Mesenchymal stem cell (in vitro differentiated cells and primary cell): ENCODE results near the gene FCN3.

Source experiments
- DNase-seq: peaks from one replicate; pipeline ENCODE4 v3.0.0-alpha.2; 2013
- H2AFZ ChIP-seq: one replicate; pipeline ENCODE4 v1.6.1; 2013; ENCODE audit warnings: low read depth, mild to moderate bottlenecking, control low read depth, inconsistent platforms, low read length, moderate library complexity
- H2AK5ac ChIP-seq: 2 replicates; pipeline ENCODE4 v1.6.1; 2013; ENCODE audit warnings: low read length, moderate library complexity, mild to moderate bottlenecking, inconsistent platforms; ENCODE audit not compliant: severe bottlenecking
- H2BK120ac ChIP-seq: one replicate; pipeline ENCODE4 v1.6.1; 2013; ENCODE audit warnings: low read depth, mild to moderate bottlenecking, inconsistent platforms, low read length, moderate library complexity
- H2BK12ac ChIP-seq, 2 experiments: one replicate each; pipeline ENCODE4 v1.6.1; 2013; ENCODE audit warnings: inconsistent platforms in 2 of 2, low read length in 2 of 2, mild to moderate bottlenecking in 2 of 2, moderate library complexity in 2 of 2, control low read depth in 1 of 2
- H2BK15ac ChIP-seq: one replicate; pipeline ENCODE4 v1.6.1; 2013; ENCODE audit warnings: mild to moderate bottlenecking, low read depth, inconsistent platforms; ENCODE audit not compliant: poor library complexity, severe bottlenecking
- H2BK5ac ChIP-seq: 2 replicates; pipeline ENCODE4 v1.6.1; 2013; ENCODE audit warnings: low read depth, mild to moderate bottlenecking, low read length, control low read depth, inconsistent platforms; ENCODE audit not compliant: poor library complexity, severe bottlenecking
- H3K14ac ChIP-seq, 2 experiments: one replicate each; pipeline ENCODE4 v1.6.1; 2013; ENCODE audit warnings: inconsistent platforms in 2 of 2, low read length in 2 of 2, control low read depth in 1 of 2, mild to moderate bottlenecking in 1 of 2, moderate library complexity in 1 of 2
- H3K18ac ChIP-seq, 2 experiments: one replicate each; pipeline ENCODE4 v1.6.1; 2013; ENCODE audit warnings: inconsistent platforms in 2 of 2, low read length in 2 of 2, control low read depth in 1 of 2, low read depth in 1 of 2, mild to moderate bottlenecking in 1 of 2
- H3K23ac ChIP-seq, 2 experiments: one replicate each; pipeline ENCODE4 v1.6.1; 2013; ENCODE audit warnings: inconsistent platforms in 2 of 2, low read length in 2 of 2, mild to moderate bottlenecking in 2 of 2, moderate library complexity in 2 of 2, control low read depth in 1 of 2
- H3K27ac ChIP-seq: 2 replicates; pipeline ENCODE4 v1.5.1; 2013; ENCODE audit warnings: mild to moderate bottlenecking, moderate library complexity, low read length, control low read depth, inconsistent platforms; ENCODE audit not compliant: poor library complexity, severe bottlenecking
- H3K27me3 ChIP-seq, 2 experiments: 2 replicates each; pipeline versions ENCODE4 v1.6.1 to v1.7.0; 2013; ENCODE audit warnings: low read length in 2 of 2, mild to moderate bottlenecking in 2 of 2, moderate library complexity in 2 of 2, control low read depth in 1 of 2, inconsistent platforms in 1 of 2; ENCODE audit not compliant: control insufficient read depth in 1 of 2, insufficient read depth in 1 of 2
- H3K36me3 ChIP-seq, 2 experiments: 2 replicates each; pipeline versions ENCODE4 v1.6.1 to v1.7.0; 2013; ENCODE audit warnings: low read length in 2 of 2, control low read depth in 1 of 2, inconsistent platforms in 1 of 2, low read depth in 1 of 2, mild to moderate bottlenecking in 1 of 2; ENCODE audit not compliant: insufficient read depth in 2 of 2, control insufficient read depth in 1 of 2
- H3K4ac ChIP-seq, 2 experiments: one replicate each; pipeline ENCODE4 v1.6.1; 2013; ENCODE audit warnings: inconsistent platforms in 2 of 2, low read length in 2 of 2, mild to moderate bottlenecking in 2 of 2, moderate library complexity in 2 of 2, control low read depth in 1 of 2, low read depth in 1 of 2
- H3K4me1 ChIP-seq: 2 replicates; pipeline ENCODE4 v1.6.1; 2013; ENCODE audit warnings: low read depth, low read length, control low read depth; ENCODE audit not compliant: control insufficient read depth, insufficient read depth
- H3K4me2 ChIP-seq: 2 replicates; pipeline ENCODE4 v1.6.1; 2013; ENCODE audit warnings: low read length, mild to moderate bottlenecking, inconsistent platforms; ENCODE audit not compliant: poor library complexity, severe bottlenecking
- H3K4me3 ChIP-seq, 2 experiments: 2 replicates each; pipeline versions ENCODE4 v1.5.1 to v1.7.0; 2013; ENCODE audit warnings: low read length in 2 of 2, mild to moderate bottlenecking in 2 of 2, control low read depth in 1 of 2, low read depth in 1 of 2; ENCODE audit not compliant: insufficient read depth in 1 of 2
- H3K79me1 ChIP-seq: replicated peaks from 2 replicates; pipeline ENCODE4 v1.6.1; 2013; ENCODE audit warnings: mild to moderate bottlenecking, control low read depth, low read length, inconsistent platforms; ENCODE audit not compliant: poor library complexity, severe bottlenecking
- H3K9ac ChIP-seq: 2 replicates; pipeline ENCODE4 v1.7.0; 2013; ENCODE audit warnings: mild to moderate bottlenecking, low read length, moderate library complexity
- H3K9me3 ChIP-seq: 2 replicates; pipeline ENCODE4 v1.7.0; 2013; ENCODE audit warnings: mild to moderate bottlenecking, low read length; ENCODE audit not compliant: control insufficient read depth
- H4K8ac ChIP-seq: one replicate; pipeline ENCODE4 v1.6.1; 2013; ENCODE audit warnings: inconsistent platforms, mild to moderate bottlenecking, low read length, moderate library complexity
- H4K91ac ChIP-seq: one replicate; pipeline ENCODE4 v1.6.1; 2013; ENCODE audit warnings: mild to moderate bottlenecking, low read length, inconsistent platforms
- WGBS: methylation state at CpG from one replicate; pipeline ENCODE4 v1.1.7; 2013; ENCODE audit warnings: mixed read lengths; 5-methylcytosine and 5-hydroxymethylcytosine counted together

The FCN3 gene

DNA sequence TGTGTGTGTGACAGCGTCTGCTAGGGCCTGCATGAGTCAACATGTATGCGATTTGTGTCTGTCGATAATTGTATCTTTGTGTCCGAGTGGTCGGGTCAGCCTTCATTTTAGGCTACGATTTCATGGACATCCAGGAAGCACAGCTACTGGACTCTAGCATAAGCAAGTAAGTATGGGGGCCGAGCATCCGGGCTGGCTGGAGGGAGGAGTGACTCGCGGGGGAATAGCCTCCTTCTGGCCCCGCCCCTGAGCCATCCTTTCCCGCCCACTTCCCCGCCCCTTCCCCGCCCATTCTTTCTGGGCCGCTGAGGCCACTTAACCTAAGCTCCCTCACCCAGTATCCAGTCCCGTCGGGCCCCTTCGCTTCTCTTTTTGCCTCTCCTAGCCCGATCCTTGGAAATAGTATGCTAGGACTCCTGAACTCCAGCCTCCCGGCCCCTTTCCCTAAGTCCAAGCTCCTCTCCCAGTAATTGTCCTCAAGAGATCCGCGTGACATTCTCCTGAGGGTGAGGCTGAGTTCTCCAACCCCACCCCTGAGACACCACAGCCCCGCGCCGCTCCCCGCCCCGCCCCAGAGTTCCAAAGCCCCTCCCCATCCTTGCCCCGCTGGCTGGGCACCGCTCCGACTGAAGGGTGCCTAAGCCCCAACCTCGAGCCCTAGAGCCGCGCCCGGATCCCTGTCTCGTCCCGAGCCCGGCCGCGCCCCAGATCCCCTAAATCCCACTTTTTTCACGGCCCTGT is 9.1 kb downstream of the FCN3 start:
- Histone ChIP-seq H2BK5ac (peak overlapping the region; percentile 59), H3K4me3 (peak overlapping the region; percentile 71 to 75), H3K27ac (peak overlapping the region; percentile 94), H3K36me3 (peaks cover 40 to 42% of the 10 kb centered on the region in 2 experiments), H3K4me1 (peaks cover 14% of the 10 kb centered on the region), H2BK15ac (peak overlapping the region; percentile 96), H3K9ac (peak overlapping the region; percentile 95), H4K91ac (peak overlapping the region; percentile 48), H3K4ac (peak overlapping the region; percentile 77 to 84), H2AFZ (no peak overlapping the region), H3K9me3 (no peaks in the 10 kb centered on the region), H2AK5ac (no peak overlapping the region), H3K4me2 (peak overlapping the region; percentile 79), H3K14ac (peak overlapping the region; percentile 11 to 81), H3K27me3 (no peaks in the 10 kb centered on the region), H4K8ac (peak overlapping the region; percentile 92), H3K23ac (no peak overlapping the region), H2BK120ac (peak overlapping the region; percentile 50), H3K79me1 (peaks cover 11% of the 10 kb centered on the region), H3K18ac (peak overlapping the region; percentile 61 to 86), H2BK12ac (peak overlapping the region in 1 of 2 experiments; percentile 69)
- DNase-seq = peak; percentile 93
- 4% methylated on average over 40 of the region's 40 CpGs for WGBS

DNA sequence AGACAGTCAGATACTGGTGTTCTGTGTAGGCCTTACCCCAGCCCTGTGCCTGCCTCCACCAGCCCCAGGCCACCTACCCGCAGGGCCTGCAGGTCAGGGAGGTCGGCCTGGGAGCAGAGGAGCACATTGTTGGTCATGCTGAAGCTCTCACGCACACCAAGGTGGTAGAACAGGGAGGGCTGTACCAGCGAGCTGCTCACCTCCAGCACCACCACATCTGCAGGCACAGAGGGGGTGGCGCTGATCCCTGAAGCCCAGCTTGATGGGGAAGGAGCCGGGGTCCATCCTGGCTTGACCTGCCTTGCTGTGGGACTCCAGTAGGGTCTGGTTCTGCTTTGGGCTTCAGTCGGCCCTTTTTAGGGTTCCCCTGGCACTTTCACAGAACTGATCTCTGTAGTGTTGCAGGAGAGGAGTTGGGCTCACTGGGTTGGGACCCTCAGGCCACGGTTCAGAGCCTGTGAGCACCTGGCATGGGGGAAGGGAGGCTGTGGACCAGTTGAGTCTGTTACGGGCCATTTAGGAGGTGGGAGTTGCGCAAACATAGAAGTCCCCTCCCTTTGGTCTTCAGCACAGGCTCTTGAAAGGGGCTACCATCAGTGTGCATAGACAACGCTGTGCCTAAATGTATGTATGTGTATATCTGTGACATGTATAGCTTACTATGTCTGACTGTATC is 9.8 kb downstream of the FCN3 start:
- Histone ChIP-seq H2AK5ac (no peak overlapping the region), H3K27ac (peak overlapping the region; percentile 68), H3K4ac (peak overlapping the region; percentile 65 to 77), H2BK5ac (no peak overlapping the region), H3K14ac (peak overlapping the region in 1 of 2 experiments; percentile 14), H3K23ac (no peak overlapping the region), H3K4me1 (peaks cover 19% of the 10 kb centered on the region), H3K4me3 (peak overlapping the region in 1 of 2 experiments; percentile 71), H3K18ac (peak overlapping the region; percentile 44 to 61), H4K8ac (peak overlapping the region; percentile 92), H3K9ac (peak overlapping the region; percentile 95), H3K36me3 (peaks cover 43 to 47% of the 10 kb centered on the region in 2 experiments), H3K9me3 (no peaks in the 10 kb centered on the region), H2BK15ac (no peak overlapping the region), H3K27me3 (no peaks in the 10 kb centered on the region), H2BK120ac (no peak overlapping the region), H3K4me2 (peak overlapping the region; percentile 51), H4K91ac (peak overlapping the region; percentile 48), H2BK12ac (peak overlapping the region; percentile 69 to 73), H3K79me1 (peaks cover 11% of the 10 kb centered on the region), H2AFZ (no peak overlapping the region)
- DNase-seq = no peak
- WGBS = 78% methylated on average over 11 of the region's 11 CpGs

DNA sequence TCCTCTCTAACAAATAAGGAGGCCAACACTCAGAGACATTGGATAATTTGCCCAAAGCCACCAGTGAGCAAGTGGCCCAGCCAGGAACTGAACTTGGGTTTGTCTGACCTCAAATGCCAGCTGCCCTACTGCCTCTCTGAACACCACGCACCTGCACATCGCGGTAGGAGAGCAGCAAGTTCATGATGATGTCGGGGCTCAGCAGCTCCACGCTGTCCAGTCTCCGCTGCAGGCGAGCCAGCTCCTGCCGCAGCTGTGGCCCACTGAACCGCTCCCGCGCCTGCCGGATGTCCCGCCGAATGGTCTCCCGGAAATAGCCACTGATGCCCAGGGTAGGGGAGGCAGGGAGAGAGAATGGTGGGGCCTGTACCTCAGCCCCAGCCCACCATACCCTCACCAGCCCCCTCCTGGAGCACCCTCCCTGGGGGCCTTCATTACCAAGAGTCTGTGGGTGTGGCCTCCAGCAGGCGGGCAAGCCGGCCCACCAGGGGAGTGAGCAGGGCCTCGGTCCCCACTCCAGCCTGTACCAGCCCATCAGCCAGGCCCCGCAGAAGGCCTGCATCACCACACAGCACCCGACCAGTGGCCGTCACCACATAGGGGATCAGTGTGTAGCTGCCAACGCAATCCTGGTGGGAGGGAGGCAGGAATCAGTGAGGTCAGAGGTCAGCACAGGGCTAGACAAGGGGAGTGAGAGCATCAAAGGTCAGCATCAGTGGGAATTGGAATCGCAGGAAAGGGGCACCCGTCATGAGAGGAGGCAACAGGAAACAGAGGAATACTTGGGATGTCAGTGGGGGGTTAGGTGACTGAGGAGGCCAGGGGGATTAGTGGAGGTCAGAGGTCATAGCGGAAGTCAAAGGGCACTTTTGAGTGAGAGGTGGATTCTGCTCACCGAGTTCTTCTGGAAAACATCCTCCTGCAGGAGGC is 10.6 kb downstream of the FCN3 start:
- no peak overlapping the region for H3K18ac ChIP-seq
- no peak overlapping the region for H3K4me2 ChIP-seq
- H3K79me1 ChIP-seq = peaks cover 11% of the 10 kb centered on the region
- peaks cover 51 to 55% of the 10 kb centered on the region in 2 experiments for H3K36me3 ChIP-seq
- H3K9me3 ChIP-seq = no peaks in the 10 kb centered on the region
- peak overlapping the region; percentile 48 for H4K91ac ChIP-seq
- peak overlapping the region in 1 of 2 experiments; percentile 73 for H2BK12ac ChIP-seq
- H3K9ac ChIP-seq = no peak overlapping the region
- H4K8ac ChIP-seq = no peak overlapping the region
- H3K14ac ChIP-seq = no peak overlapping the region
- H3K27me3 ChIP-seq = no peaks in the 10 kb centered on the region
- H3K4ac ChIP-seq = no peak overlapping the region
- no peak overlapping the region for H2AK5ac ChIP-seq
- WGBS = 72% methylated on average over 18 of the region's 26 CpGs
- no peak overlapping the region for H3K27ac ChIP-seq
- H2BK5ac ChIP-seq = no peak overlapping the region
- no peak for DNase-seq
- H3K23ac ChIP-seq = no peak overlapping the region
- peak overlapping the region; percentile 38 for H2BK15ac ChIP-seq
- H3K4me3 ChIP-seq = no peak overlapping the region
- H2AFZ ChIP-seq = no peak overlapping the region
- H2BK120ac ChIP-seq = no peak overlapping the region
- H3K4me1 ChIP-seq = peaks cover 19% of the 10 kb centered on the region
